Retinal pigment epithelial cell (primary cell): ENCODE results near the gene PPM1N.

ENCODE experiments used
- DNase-seq: peaks from one replicate; pipeline ENCODE4 v3.0.0-alpha.2; 2010; ENCODE audit warnings: low read depth
- H3K4me3 ChIP-seq: 2 replicates; pipeline ENCODE4 v1.5.1; 2011; ENCODE audit warnings: mild to moderate bottlenecking, low read length, control low read depth, moderate library complexity
- TF ChIP-seq, protein P1 (sequence below): conservative IDR thresholded peaks from 2 replicates; pipeline ENCODE4 v1.5.1; 2011; ENCODE audit warnings: low read depth, low read length, control low read depth, inconsistent platforms

PPM1N gene

GRCh38 chr19:45539459-45539858, 41.2 kb downstream of the PPM1N start:
- no peak overlapping the region for H3K4me3 ChIP-seq
- TF ChIP-seq, protein P1, sequence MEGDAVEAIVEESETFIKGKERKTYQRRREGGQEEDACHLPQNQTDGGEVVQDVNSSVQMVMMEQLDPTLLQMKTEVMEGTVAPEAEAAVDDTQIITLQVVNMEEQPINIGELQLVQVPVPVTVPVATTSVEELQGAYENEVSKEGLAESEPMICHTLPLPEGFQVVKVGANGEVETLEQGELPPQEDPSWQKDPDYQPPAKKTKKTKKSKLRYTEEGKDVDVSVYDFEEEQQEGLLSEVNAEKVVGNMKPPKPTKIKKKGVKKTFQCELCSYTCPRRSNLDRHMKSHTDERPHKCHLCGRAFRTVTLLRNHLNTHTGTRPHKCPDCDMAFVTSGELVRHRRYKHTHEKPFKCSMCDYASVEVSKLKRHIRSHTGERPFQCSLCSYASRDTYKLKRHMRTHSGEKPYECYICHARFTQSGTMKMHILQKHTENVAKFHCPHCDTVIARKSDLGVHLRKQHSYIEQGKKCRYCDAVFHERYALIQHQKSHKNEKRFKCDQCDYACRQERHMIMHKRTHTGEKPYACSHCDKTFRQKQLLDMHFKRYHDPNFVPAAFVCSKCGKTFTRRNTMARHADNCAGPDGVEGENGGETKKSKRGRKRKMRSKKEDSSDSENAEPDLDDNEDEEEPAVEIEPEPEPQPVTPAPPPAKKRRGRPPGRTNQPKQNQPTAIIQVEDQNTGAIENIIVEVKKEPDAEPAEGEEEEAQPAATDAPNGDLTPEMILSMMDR: no peak
- DNase-seq: no peak

- DNase-seq: no peak
- TF ChIP-seq, protein P1: no peak
- no peak overlapping the region for H3K4me3 ChIP-seq
These were observed 44.0 kb downstream of the PPM1N start for GRCh38 chr19:45542234-45542668.

GRCh38 chr19:45547211-45547770, 49.0 kb downstream of the PPM1N start:
- TF ChIP-seq, protein P1: no peak
- no peak overlapping the region for H3K4me3 ChIP-seq
- no peak for DNase-seq

DNA sequence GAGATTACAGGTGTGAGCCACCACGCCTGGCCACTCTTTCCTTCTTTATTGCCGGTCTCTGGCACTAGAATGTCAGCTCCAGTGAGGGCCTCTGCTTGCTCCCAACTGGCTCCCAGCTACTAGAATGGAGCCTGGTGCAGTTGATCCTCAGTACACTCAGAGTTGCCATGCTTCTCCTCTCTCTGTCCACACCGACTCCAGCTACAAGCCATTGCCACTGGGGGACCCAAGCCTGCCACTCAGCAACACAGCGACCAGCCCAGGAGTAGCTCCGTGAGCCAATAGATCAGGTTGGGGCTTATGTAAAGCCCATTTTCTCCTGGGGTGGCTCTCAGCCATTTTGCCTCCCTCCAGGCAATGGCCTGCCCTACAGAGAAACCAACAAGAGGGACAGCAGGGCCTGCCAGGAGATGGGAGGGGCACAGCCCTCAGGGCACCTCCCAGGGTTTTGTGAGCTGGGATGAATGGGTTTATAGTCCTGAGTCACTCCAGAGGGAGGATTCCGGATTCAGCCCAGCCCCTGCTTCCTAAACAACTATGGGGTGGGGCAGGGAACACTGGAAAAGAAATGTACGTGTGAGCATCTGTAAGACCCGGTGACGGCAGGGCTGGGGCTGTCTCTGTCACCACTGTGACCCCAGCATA, 49.8 kb downstream of the PPM1N start:
- TF ChIP-seq, protein P1: no peak
- DNase-seq: no peak
- no peak overlapping the region for H3K4me3 ChIP-seq
